Vagina (tissue), 2 donors: ENCODE results near the gene ANXA5. TPM values are rescaled to one million over a fixed set of nuclear protein-coding genes. Genes with fewer than 3 reads are reported as not detected.

ENCODE experiments used
- DNase-seq, 2 donors: peaks; one replicate each; pipeline ENCODE4 v3.0.0-alpha.2; 2017; ENCODE audit errors: extremely low spot score in 2 of 2
- H3K27ac ChIP-seq: fragments of 200-600 bp; sonication (generic); one replicate; pipeline ENCODE4 v1.5.1; 2019
- H3K27me3 ChIP-seq: fragments of 200-600 bp; sonication (generic); one replicate; pipeline ENCODE4 v1.5.1; 2019
- H3K36me3 ChIP-seq, 2 donors: fragments of 200-600 bp; sonication (generic); one replicate each; pipeline ENCODE4 v1.5.1; 2017 to 2019
- H3K4me1 ChIP-seq: fragments of 200-600 bp; sonication (generic); one replicate; pipeline ENCODE4 v1.5.1; 2019
- H3K4me3 ChIP-seq, 2 donors: fragments of 200-600 bp; sonication (generic); 1 replicate in 1 of 2; 2 replicates in 1 of 2; pipeline ENCODE4 v1.5.1; 2016 to 2019
- H3K9me3 ChIP-seq: fragments of 200-600 bp; sonication (generic); one replicate; pipeline ENCODE4 v1.5.1; 2019
- CTCF ChIP-seq, 3 experiments: fragments of 450-650 bp in 2 of 3; fragments of 200-600 bp in 1 of 3; sonication (generic) in 1 of 3; IDR thresholded peaks; one replicate each; pipeline ENCODE4 v1.5.1; 2017 to 2019; ENCODE audit warnings: antibody characterized with exemption in 3 of 3, mild to moderate bottlenecking in 2 of 3, moderate library complexity in 2 of 3
- POLR2A ChIP-seq, 2 donors: fragments of 450-650 bp; IDR thresholded peaks; one replicate each; pipeline ENCODE4 v1.6.1; 2017; ENCODE audit warnings: antibody characterized with exemption in 2 of 2, mild to moderate bottlenecking in 2 of 2, moderate library complexity in 2 of 2
- POLR2AphosphoS5 ChIP-seq, 2 donors: sonication (generic); formaldehyde crosslinking; IDR thresholded peaks; one replicate each; pipeline ENCODE4 v1.9.0; 2017; ENCODE audit warnings: antibody characterized with exemption in 2 of 2, mild to moderate bottlenecking in 2 of 2, low read depth in 1 of 2; ENCODE audit not compliant: insufficient read depth in 1 of 2
- intact Hi-C: fragments of 100-400 bp; cut with DNase I; formaldehyde crosslinking; loops from one replicate; pipeline ENCODE4 v1.15.1; 2023
- total RNA-seq: library from RNA; depleted of rRNA; stranded (reverse); fragments of >200 nt; gene quantifications from one replicate; pipeline ENCODE4 v1.2.3, GENCODE V29; 2016

Gene ANXA5
- total RNA-seq, 1 donor from 2014 or later = 197 TPM

- intact Hi-C loops = no loop called here
- TF ChIP-seq POLR2A (IDR thresholded peaks at IDR 0.05) (no peak), CTCF (IDR thresholded peaks at IDR 0.05) (no peak)
- H3K36me3 ChIP-seq = peaks cover 0 to 70% of the 10 kb centered on the region in 2 donors
- H3K27ac ChIP-seq = no peak overlapping the region
- H3K27me3 ChIP-seq = no peaks in the 10 kb centered on the region
- no peaks in the 10 kb centered on the region for H3K9me3 ChIP-seq
- no peaks in the 10 kb centered on the region for H3K4me1 ChIP-seq
- no peak overlapping the region for H3K4me3 ChIP-seq
- no peak for DNase-seq
Observed at GRCh38 chr4:121674696-121675095, 22.1 kb downstream of the ANXA5 start.

- H3K27me3 ChIP-seq = no peaks in the 10 kb centered on the region
- H3K4me1 ChIP-seq = no peaks in the 10 kb centered on the region
- H3K9me3 ChIP-seq = no peaks in the 10 kb centered on the region
- no peak for TF ChIP-seq POLR2AphosphoS5 (IDR thresholded peaks at IDR 0.05; ENCODE audit: insufficient read depth in 1 of 2, low read depth in 1 of 2)
- no peak for TF ChIP-seq CTCF (IDR thresholded peaks at IDR 0.05)
- no peak for TF ChIP-seq POLR2A (IDR thresholded peaks at IDR 0.05)
- H3K36me3 ChIP-seq = peaks cover 0 to 70% of the 10 kb centered on the region in 2 donors
- no peak for DNase-seq
- H3K27ac ChIP-seq = no peak overlapping the region
- H3K4me3 ChIP-seq = no peak overlapping the region
- intact Hi-C loops = no loop called here
Observed at GRCh38 chr4:121674191-121674590, 22.6 kb downstream of the ANXA5 start.

DNA sequence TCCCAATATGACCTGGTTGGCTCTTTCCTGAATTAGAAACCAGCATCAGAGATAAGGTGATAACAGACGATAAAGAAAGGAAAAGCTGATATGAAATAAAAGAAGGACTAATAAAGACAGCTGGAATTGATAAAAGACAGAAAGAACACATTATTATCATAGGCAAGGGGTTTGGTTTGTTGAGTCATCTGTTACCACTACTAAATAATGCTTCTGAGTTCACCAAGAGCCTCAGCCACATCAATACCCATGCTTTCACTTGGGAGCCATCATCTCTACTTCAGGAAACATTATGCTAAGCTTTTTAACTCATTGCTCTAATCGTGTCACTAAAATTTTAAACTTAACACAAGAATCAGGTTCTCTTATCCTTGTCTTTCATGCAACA lies 27.6 kb downstream of the ANXA5 start:
- Histone ChIP-seq H3K9me3 (no peaks in the 10 kb centered on the region), H3K36me3 (peaks cover 0 to 56% of the 10 kb centered on the region in 2 donors), H3K4me1 (no peaks in the 10 kb centered on the region), H3K4me3 (no peak overlapping the region), H3K27ac (peak overlapping the region; percentile 17), H3K27me3 (no peaks in the 10 kb centered on the region)
- intact Hi-C loops = no loop called here
- no peak for DNase-seq
- no peak for TF ChIP-seq CTCF (IDR thresholded peaks at IDR 0.05)
- TF ChIP-seq POLR2AphosphoS5 (IDR thresholded peaks at IDR 0.05; ENCODE audit: insufficient read depth in 1 of 2, low read depth in 1 of 2) = no peak
- TF ChIP-seq POLR2A (IDR thresholded peaks at IDR 0.05) = no peak

- Histone ChIP-seq H3K4me3 (no peak overlapping the region), H3K27ac (peak overlapping the region; percentile 17), H3K36me3 (peaks cover 0 to 56% of the 10 kb centered on the region in 2 donors), H3K4me1 (no peaks in the 10 kb centered on the region), H3K27me3 (no peaks in the 10 kb centered on the region), H3K9me3 (no peaks in the 10 kb centered on the region)
- no peak for DNase-seq
- intact Hi-C loops = no loop called here
- TF ChIP-seq CTCF (IDR thresholded peaks at IDR 0.05) = no peak
- TF ChIP-seq POLR2A (IDR thresholded peaks at IDR 0.05) = no peak
- no peak for TF ChIP-seq POLR2AphosphoS5 (IDR thresholded peaks at IDR 0.05; ENCODE audit: insufficient read depth in 1 of 2, low read depth in 1 of 2)
Observed at GRCh38 chr4:121668368-121669162, 28.2 kb downstream of the ANXA5 start.

DNA sequence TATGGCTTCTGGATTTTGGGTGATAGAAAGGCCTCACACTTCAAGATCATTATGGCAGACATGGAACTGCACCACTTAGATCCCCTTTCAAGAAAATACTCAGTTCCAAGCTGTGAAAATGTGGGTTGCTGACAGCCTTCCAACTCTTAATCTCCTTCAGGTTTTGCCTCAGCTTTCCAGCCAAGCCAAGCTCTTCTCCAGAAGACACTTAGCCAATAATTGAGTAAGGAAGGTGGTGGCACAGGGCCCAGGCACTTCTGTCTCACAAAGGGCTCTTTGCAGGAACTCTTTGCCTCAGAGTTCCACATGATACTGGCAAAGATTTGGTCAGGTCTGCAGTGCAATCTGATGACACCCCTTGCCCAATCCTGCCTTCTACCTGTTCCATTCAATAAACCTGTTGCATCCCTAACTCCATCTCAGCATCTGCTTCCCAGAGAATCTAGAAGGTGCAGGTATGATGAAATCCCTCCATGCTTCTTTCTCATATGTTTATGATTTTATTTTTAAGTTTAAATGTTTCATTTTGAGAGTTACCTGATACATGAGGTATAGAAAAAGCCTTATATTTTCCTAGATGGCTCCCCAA lies 30.6 kb downstream of the ANXA5 start:
- Histone ChIP-seq H3K4me3 (no peak overlapping the region), H3K4me1 (no peaks in the 10 kb centered on the region), H3K27me3 (no peaks in the 10 kb centered on the region), H3K9me3 (no peaks in the 10 kb centered on the region), H3K36me3 (peaks cover 0 to 34% of the 10 kb centered on the region in 2 donors), H3K27ac (no peak overlapping the region)
- intact Hi-C loops = no loop called here
- no peak for DNase-seq
- no peak for TF ChIP-seq CTCF (IDR thresholded peaks at IDR 0.05)
- TF ChIP-seq POLR2AphosphoS5 (IDR thresholded peaks at IDR 0.05; ENCODE audit: insufficient read depth in 1 of 2, low read depth in 1 of 2) = no peak
- no peak for TF ChIP-seq POLR2A (IDR thresholded peaks at IDR 0.05)
